ENCODE measurements around the gene ARPC1B. TPM values are rescaled to one million over a fixed set of nuclear protein-coding genes. Genes with fewer than 3 reads are reported as not detected.

The ARPC1B gene
- total and polyA plus RNA-seq, 9 of the 15 experiments (the other 6 are each of a cell fraction or from before 2014, with no cell fraction given): 6.7 to 357 (median 211) TPM

DNA sequence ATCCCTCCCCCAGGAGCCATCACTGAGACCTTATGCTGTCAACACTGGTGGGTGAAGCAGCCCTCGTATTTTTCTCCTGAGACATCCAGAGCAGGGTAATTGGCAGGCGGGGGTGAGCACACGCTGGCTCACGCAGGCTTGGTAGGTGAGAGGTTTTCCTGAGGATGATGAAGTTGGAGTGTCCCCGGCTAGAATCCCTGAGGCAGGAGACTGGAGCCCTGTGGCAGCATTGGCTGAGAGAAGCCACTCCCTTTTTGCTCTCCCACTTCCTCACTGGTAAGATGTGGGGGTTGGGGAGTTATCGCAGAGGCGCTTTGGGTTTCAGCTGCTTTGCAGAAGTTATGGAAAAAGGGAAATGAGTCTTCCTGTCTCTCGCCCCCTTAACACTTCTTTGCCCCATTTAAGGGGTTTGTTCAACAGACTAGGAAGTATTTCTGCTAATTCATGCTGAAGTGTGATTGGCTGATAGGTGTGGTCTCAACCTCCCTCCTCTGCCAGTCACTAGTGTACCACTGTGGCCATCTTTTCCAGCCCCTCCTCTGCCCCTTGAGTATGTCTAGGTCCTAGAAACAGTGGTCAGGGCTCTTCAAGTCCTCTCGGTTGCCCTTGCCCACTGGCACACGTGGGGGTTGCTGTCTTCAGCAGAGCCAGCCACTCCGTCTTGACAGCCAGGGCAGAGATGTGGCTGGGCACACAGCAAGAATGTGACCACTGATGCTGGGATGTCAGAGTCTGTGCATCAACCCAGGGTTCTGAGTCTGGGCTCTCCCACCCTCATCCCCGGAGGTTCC is 5.7 kb downstream of the ARPC1B start (continued):
- TF ChIP-seq, protein P1, sequence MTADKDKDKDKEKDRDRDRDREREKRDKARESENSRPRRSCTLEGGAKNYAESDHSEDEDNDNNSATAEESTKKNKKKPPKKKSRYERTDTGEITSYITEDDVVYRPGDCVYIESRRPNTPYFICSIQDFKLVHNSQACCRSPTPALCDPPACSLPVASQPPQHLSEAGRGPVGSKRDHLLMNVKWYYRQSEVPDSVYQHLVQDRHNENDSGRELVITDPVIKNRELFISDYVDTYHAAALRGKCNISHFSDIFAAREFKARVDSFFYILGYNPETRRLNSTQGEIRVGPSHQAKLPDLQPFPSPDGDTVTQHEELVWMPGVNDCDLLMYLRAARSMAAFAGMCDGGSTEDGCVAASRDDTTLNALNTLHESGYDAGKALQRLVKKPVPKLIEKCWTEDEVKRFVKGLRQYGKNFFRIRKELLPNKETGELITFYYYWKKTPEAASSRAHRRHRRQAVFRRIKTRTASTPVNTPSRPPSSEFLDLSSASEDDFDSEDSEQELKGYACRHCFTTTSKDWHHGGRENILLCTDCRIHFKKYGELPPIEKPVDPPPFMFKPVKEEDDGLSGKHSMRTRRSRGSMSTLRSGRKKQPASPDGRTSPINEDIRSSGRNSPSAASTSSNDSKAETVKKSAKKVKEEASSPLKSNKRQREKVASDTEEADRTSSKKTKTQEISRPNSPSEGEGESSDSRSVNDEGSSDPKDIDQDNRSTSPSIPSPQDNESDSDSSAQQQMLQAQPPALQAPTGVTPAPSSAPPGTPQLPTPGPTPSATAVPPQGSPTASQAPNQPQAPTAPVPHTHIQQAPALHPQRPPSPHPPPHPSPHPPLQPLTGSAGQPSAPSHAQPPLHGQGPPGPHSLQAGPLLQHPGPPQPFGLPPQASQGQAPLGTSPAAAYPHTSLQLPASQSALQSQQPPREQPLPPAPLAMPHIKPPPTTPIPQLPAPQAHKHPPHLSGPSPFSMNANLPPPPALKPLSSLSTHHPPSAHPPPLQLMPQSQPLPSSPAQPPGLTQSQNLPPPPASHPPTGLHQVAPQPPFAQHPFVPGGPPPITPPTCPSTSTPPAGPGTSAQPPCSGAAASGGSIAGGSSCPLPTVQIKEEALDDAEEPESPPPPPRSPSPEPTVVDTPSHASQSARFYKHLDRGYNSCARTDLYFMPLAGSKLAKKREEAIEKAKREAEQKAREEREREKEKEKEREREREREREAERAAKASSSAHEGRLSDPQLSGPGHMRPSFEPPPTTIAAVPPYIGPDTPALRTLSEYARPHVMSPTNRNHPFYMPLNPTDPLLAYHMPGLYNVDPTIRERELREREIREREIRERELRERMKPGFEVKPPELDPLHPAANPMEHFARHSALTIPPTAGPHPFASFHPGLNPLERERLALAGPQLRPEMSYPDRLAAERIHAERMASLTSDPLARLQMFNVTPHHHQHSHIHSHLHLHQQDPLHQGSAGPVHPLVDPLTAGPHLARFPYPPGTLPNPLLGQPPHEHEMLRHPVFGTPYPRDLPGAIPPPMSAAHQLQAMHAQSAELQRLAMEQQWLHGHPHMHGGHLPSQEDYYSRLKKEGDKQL (CRISPR knock-in tag; IDR thresholded peaks at IDR 0.05; ENCODE audit: borderline replicate concordance): peak; percentile 20; the same call in 1 of the 2 replicates
- TF ChIP-seq EGR1 (conservative IDR thresholded peaks at IDR 0.05) (peak; percentile 6; the same call in 1 of the 2 replicates), ZNF217 (CRISPR knock-in tag; IDR thresholded peaks at IDR 0.05) (no peak), SMC3 (conservative IDR thresholded peaks at IDR 0.05; ENCODE audit: insufficient read depth, low read depth, low read length) (0 out of 2 replicates have a peak, but pooled peaks have one; percentile 3), PTBP1 (IDR thresholded peaks at IDR 0.05; ENCODE audit: low read depth, low read length) (no peak)

All from K562 (cell line).